ENCODE data around the gene CXorf66.

- TF ChIP-seq CTCF (IDR thresholded peaks at IDR 0.05; ENCODE audit: low read depth, low read length), result no peak
- no peak for TF ChIP-seq EZH2phosphoT487 (IDR thresholded peaks at IDR 0.05; ENCODE audit: low read depth)
These were observed 2.4 kb upstream of the CXorf66 start for GRCh38 chrX:139967750-139968149.
